ENCODE measurements around the gene CDK2AP2.
"Not testable (repeated sequence)": the region's sequence is repeated elsewhere in the genome, so short reads cannot be mapped to it uniquely, and the experiment has no call there.

The CDK2AP2 gene, protein sequence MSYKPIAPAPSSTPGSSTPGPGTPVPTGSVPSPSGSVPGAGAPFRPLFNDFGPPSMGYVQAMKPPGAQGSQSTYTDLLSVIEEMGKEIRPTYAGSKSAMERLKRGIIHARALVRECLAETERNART

DNA sequence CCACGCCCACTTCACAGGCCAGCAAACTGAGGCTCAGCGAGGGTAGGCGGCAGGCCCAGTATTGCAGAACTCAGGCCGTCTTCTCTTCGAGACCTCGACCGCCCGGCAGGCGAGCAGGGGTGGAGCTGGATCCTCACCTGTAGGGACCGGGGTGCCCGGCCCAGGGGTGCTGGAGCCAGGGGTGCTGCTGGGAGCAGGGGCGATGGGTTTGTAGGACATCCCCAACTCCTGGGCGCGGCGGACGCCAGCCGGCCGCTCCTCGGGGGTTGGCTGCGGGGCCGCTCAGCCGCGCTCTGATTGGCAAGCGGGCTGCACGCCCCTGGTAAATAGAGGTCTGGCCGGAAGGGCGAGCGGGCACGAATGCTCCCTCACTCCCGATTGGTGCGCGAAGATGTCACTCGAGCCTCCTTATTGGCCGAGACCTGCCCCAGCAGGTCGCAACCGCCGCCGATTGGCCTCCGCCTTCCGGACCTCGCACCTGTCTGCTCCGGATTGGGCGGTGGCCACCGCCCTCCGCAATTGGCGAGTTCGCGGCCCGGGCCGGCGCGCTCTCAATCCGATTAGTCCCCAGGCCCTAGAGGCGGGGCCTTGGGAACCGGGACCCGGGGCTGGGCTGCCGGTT is at the start of gene CDK2AP2:
CDK2AP2 (minus strand) TSS at position 299 of the 622 bp plus-strand sequence; CDS start at position 219, 80 bp downstream.
- peak; percentile 96 for DNase-seq

DNA sequence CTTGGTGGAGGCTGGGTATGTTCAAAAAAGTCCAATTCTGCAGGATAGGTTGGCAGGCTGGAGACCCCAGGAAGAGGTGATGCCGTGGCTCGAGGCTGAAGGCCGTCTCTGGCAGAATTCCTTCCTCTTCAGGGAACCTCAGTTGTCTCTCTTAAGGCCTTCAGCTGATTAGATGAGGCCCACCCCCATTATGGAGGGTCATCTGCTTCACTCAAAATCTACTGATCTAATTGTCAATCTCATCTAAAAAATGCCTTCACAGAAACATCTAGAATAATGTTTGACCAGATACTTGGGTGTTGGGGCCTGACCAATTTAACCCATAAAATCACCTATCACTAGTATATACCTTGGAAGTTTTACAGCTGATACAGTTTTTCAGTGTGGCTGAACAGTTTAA is 48.3 kb upstream of the CDK2AP2 start:
- DNase-seq = no peak

- DNase-seq = not testable (repeated sequence)
These were observed 43.7 kb upstream of the CDK2AP2 start for GRCh38 chr11:67551697-67552096.

DNA sequence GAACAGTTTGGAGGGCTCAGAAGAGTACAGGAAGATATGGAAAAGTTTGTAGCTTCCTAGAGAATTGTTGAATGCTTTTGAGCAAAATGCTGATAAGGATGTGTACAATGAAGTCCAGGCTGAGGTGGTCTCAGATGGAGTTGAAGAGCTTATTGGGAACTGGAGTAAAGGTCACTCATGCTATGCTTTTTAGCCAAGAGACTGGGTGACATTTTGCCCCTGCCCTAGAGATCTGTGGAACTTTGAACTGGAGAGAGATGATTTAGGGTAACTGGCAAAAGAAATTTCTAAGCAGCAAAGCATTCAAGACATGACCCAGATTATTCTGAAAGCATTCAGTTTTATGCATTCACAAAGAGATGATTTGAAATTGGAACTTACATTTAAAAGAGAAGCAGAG is 43.2 kb upstream of the CDK2AP2 start:
- DNase-seq = no peak

- DNase-seq = no peak
These were observed 40.7 kb upstream of the CDK2AP2 start for GRCh38 chr11:67548555-67549110.

DNA sequence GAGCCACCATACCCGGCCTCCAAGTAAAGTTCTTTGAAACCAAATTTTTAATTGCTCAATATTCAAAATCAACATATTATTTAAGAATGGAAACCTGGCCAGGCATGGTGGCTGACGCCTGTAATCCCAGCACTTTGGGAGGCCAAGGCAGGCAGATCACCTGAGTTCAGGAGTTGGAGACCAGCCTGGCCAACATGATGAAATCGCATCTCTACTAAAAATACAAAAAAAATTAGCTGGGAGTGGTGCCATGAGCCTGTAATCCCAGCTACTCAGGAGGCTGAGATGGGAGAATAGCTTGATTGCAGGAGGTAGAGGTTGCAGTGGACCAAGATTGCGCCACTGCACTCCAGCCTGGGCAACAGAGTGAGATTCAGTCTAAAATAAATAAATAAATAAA is 40.1 kb upstream of the CDK2AP2 start:
- not testable (repeated sequence) for DNase-seq

DNA sequence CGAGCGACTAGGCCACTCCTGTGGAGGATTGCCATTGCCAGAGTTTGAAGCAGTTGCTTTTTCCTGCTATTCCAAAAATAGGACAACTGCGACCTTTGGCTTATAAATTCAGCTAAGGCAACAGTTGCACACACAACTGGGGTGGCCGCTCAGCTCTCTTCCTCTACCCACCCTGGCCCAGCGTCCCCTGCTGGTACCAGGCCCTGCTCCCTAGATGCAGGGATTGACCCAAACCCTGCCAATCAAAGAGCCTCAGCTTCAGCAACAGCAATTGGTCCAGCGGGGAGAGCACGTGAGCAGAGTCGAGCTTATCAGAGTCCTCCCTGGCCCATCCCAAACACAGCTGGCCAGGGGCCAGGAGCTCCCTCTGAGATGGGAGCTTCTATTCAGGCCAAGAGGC is 37.3 kb upstream of the CDK2AP2 start:
- no peak for DNase-seq

DNA sequence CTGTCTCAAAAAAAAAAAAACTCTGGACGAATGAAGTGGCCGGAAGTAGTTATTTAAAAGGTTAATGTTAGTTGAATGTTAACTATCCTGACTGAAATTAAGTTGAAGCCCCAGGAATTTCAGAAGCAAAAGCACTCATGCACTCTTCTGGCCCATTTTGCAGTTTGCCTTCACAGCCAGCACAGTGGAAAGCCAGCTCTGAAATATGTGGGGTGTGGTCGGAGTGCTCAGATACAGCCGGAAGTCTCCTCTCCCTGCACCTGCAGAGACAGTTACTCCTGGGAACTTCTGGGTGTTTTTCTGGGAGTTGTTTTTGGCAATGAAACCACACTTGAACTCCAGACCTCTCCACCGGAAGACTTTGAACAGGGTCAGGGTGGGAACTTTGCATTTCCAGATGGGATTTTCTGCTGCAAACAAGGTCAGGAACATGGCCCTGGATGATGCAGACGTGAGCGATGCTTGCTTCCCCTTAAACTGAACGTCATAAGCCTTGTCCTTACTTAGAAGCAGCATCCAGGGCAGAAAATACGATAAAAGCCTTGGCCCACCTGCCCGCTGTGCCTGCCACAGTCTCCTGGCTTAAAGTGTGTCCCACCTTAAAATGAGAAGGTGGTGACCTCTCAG is 36.8 kb upstream of the CDK2AP2 start:
- no peak for DNase-seq

- no peak for DNase-seq
These were observed 35.6 kb upstream of the CDK2AP2 start for GRCh38 chr11:67543585-67543984.

DNA sequence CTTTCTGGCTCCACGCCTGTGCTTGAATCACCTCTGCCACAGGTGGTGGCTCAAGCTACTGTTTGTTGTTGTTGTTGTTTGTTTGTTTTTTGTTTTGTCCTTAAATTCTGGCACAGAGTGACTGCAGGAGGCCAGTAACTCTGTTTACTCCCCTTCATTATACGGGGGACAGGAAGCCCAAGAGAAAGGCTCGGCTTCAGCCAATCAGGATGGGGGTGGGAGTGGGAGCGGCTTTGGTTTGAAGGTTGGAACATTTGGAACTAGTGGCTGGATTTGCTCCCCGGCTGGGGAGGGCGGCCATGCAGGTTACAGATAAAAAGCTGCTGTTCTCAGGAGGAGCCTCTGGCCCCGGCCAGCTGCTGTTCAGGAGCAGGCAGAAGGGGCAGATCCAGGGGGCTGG is 35.0 kb upstream of the CDK2AP2 start:
- no peak for DNase-seq

DNA sequence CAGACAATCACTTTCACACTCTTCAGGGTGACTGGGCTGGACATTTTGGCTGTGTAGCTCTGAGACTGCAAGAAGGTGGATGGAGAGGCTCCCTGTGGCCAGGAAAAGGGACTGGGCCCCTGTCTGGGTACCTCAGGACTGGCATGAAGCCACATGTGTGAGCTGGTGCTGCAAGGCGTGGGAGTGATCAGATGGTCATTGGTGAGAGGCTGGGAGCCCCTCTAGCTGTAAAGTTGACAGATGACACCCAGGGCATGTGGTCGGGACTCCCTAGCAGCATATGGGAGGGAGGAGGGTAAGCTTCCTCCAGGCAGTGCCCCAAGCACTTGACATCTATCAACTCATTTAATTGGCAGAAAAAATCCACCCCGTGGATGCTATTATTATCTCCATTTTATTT is 34.2 kb upstream of the CDK2AP2 start:
- DNase-seq = no peak

GRCh38 chr11:67541198-67541597 is 33.2 kb upstream of the CDK2AP2 start:
- DNase-seq = no peak

GRCh38 chr11:67539550-67539949 is 31.6 kb upstream of the CDK2AP2 start:
- DNase-seq = no peak

- DNase-seq = no peak
These were observed 31.0 kb upstream of the CDK2AP2 start for GRCh38 chr11:67538823-67539505.

DNA sequence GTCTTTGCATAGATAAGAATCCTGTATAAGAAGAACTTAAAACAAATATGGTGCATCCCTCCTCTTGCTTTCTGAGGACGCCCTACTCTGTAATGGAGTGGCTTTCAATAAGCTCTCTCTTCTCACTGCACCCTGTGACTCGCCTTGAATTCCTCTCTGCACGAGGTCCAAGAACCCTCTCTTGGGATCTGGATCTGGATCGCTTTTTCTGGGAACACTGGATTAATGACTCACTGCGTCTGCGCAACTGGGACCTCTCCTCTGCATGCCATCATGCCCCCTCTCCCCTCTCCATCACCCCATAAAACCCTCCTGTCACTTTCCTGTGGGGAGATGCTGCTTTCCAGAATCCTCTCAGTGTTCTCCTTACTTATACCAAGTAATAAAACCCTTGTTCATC is 30.3 kb upstream of the CDK2AP2 start:
- no peak for DNase-seq

DNA sequence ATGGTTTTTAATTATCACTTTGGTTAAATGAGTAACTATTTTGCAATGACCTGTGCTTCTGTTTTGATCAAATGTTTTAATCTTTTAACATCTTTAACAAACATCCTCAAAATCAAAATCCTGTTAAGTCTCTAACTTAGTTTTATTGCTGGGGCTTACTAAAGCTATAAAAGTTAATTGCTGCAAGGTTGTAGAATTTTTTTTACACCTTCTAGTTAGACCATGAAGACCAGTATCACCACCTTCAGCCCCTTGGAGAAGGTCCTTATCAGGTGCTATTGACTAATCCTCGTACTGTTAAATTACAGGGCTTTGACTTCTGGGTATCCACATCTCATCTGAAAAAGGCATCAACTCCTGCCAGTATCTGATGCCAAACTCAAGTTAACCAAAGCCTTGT is 27.6 kb upstream of the CDK2AP2 start:
- no peak for DNase-seq

DNA sequence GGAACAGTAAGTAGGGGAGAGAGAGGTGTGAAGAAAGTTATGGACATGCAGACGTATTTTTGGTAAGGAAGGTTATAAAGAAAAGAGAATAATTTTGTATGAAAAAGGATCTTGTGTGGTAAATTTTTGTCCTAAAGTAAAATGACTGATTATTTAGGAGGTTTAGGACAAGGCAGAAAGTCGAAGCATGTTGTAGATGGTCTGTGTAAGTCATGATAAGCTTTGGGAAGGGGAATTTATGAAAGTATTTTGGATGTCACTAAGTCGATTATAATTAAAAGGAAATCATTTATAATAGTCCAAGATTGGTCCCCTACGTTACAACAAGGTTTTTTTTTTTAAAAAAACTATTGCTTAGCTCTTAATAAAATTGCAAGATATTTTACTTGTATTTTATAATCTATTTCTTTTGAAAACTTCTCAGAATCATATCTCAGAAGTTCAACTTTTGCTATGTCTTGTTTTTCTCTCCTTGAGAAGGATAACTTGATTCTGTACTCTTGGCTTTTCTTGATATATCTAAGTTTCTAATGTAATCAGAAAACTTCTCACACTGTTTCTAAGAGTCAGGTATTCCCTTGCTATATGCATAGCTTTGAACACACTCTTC is 26.2 kb upstream of the CDK2AP2 start:
- no peak for DNase-seq

DNA sequence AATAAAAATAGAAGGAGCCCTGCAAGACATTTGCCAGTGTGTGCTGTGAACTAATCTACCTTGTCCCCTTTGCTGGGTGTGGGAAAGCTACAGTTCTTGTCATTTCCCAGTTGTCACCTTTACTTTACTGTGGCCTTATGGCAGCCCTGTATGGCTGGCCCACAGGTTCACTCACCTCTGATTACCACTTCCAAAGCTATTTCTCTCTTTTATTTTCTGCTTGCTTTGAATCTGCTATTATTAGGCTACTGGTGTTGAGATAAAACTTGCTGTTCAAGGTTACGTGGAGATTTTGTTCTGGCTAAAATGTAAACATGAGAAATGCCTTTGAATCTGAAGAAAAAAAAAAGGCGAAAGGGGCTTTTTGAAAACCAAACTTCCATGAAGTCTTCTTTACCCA is 24.9 kb upstream of the CDK2AP2 start:
- no peak for DNase-seq

GRCh38 chr11:67530282-67530592 is 22.3 kb upstream of the CDK2AP2 start:
- no peak for DNase-seq

DNA sequence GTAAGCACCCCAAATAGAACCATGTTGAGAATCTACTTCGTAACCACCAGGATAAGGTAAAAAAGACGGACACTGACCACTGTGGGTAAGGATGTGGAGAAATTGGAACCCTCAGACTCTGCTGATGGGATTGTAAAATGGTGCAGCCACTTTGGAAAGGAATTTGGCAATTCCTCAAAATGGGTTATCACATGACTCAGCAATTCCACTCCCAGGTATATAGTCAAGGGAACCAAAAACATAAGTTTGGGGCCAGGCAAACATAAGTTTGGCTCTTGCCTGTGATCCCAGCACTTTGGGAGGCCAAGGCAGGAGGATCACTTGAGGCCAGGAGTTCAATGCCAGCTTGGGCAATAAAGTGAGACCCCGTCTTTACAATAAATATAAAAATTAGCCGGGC is 20.4 kb upstream of the CDK2AP2 start:
- no peak for DNase-seq

GRCh38 chr11:67525275-67525976 is 17.5 kb upstream of the CDK2AP2 start:
- DNase-seq = no peak

DNA sequence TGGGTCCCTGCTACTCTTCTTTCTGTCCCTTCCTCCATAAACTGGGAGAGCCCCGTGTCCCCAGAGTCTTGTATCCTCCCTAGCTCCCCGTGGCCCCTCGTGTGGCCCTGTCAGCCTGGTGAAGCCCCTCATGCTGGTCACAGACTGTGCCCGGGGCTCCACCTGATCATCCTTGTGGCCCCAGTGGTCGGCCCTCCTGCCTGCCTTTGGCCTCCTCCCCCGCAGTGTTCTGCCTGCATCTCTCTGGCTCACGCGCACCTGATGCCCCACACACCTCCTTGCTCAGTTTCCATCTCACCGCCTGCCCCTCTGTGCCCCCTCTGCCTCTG is 16.5 kb upstream of the CDK2AP2 start:
- no peak for DNase-seq

Measured in NCI-H1436 treated with DMSO at 0.1 percent for 48 hours (cell line).